HepG2 (cell line): ENCODE results near the gene AFF1. TPM values are rescaled to one million over a fixed set of nuclear protein-coding genes. Genes with fewer than 3 reads are reported as not detected.
A peak's percentile ranks its signal among the peaks of the same experiment; 100 is the strongest.

Source experiments
- AGO2 ChIP-seq: fragments of 200-400 bp; formaldehyde crosslinking; optimal IDR thresholded peaks from 2 replicates; pipeline ENCODE3; 2017; ENCODE audit warnings: mild to moderate bottlenecking, low read depth, low read length, moderate library complexity
- ATF6 ChIP-seq: sonication (generic); formaldehyde crosslinking; conservative IDR thresholded peaks from 2 replicates; pipeline ENCODE4 v1.4.0; 2020; ENCODE audit warnings: missing genetic modification reagents
- BCL3 ChIP-seq: sonication (generic); formaldehyde crosslinking; IDR thresholded peaks from 2 replicates; pipeline ENCODE4 v1.5.1; 2020; ENCODE audit warnings: mild to moderate bottlenecking, missing genetic modification reagents, moderate library complexity
- CHD2 ChIP-seq: IDR thresholded peaks from 2 replicates; pipeline ENCODE4 v1.6.1; 2011; ENCODE audit warnings: low read depth, low read length, improper control_type of control experiment
- E2F1 ChIP-seq: sonication (generic); formaldehyde crosslinking; IDR thresholded peaks from 2 replicates; pipeline ENCODE4 v1.5.0; 2020; ENCODE audit warnings: missing genetic modification reagents
- EP300 ChIP-seq, 3 experiments: sonication (generic) in 1 of 3; formaldehyde crosslinking in 1 of 3; IDR thresholded peaks; 2 replicates each; pipeline versions ENCODE4 v1.5.1 to v1.6.1; 2011 to 2020; ENCODE audit warnings: low read depth in 2 of 3, low read length in 2 of 3, borderline replicate concordance in 1 of 3, improper control_type of control experiment in 1 of 3, mild to moderate bottlenecking in 1 of 3, missing genetic modification reagents in 1 of 3, moderate library complexity in 1 of 3
- GTF2F1 ChIP-seq: fragments of 150-350 bp; IDR thresholded peaks from 2 replicates; pipeline ENCODE4 v1.6.1; 2014; ENCODE audit warnings: low read length
- HMGA1 ChIP-seq: sonication (generic); formaldehyde crosslinking; conservative IDR thresholded peaks from 2 replicates; pipeline ENCODE4 v1.4.0; 2020; ENCODE audit warnings: missing genetic modification reagents
- HOMEZ ChIP-seq: IDR thresholded peaks from 2 replicates; pipeline ENCODE4 v1.6.1; 2016; ENCODE audit warnings: low read depth
- KLF12 ChIP-seq: sonication (generic); formaldehyde crosslinking; IDR thresholded peaks from 2 replicates; pipeline ENCODE4 v1.4.0; 2020; ENCODE audit warnings: missing genetic modification reagents, borderline replicate concordance
- NCOR1 ChIP-seq: fragments of 200-600 bp; sonication (generic); IDR thresholded peaks from 2 replicates; pipeline ENCODE4 v1.7.0; 2017; ENCODE audit warnings: antibody characterized with exemption, low read length, borderline replicate concordance
- SNAPC2 ChIP-seq: sonication (generic); formaldehyde crosslinking; IDR thresholded peaks from 2 replicates; pipeline ENCODE4 v1.8.1; 2022; ENCODE audit warnings: mild to moderate bottlenecking, missing genetic modification reagents
- STAT6 ChIP-seq: sonication (generic); formaldehyde crosslinking; IDR thresholded peaks from 2 replicates; pipeline ENCODE4 v1.4.0; 2020; ENCODE audit warnings: missing genetic modification reagents, mild to moderate bottlenecking, borderline replicate concordance
- ZBTB3 ChIP-seq: sonication (generic); formaldehyde crosslinking; IDR thresholded peaks from 2 replicates; pipeline ENCODE4 v1.4.0; 2020; ENCODE audit warnings: low read depth, mild to moderate bottlenecking, moderate library complexity, missing genetic modification reagents, borderline replicate concordance
- ZBTB7B ChIP-seq: sonication (generic); formaldehyde crosslinking; IDR thresholded peaks from 2 replicates; pipeline ENCODE4 v1.4.0; 2020; ENCODE audit warnings: missing genetic modification reagents
- ZNF230 ChIP-seq: sonication (generic); formaldehyde crosslinking; IDR thresholded peaks from 2 replicates; pipeline ENCODE4 v1.4.0; 2020; ENCODE audit warnings: mild to moderate bottlenecking, missing genetic modification reagents
- ZNF33A ChIP-seq: sonication (generic); formaldehyde crosslinking; IDR thresholded peaks from 2 replicates; pipeline ENCODE4 v1.5.1; 2020; ENCODE audit warnings: missing genetic modification reagents, mild to moderate bottlenecking, moderate library complexity, borderline replicate concordance
- ZNF629 ChIP-seq: sonication (generic); formaldehyde crosslinking; conservative IDR thresholded peaks from 2 replicates; pipeline ENCODE4 v1.5.0; 2020; ENCODE audit warnings: missing genetic modification reagents
- ZNF772 ChIP-seq: sonication (generic); formaldehyde crosslinking; IDR thresholded peaks from 2 replicates; pipeline ENCODE4 v1.5.0; 2020; ENCODE audit warnings: mild to moderate bottlenecking, missing genetic modification reagents
- ZNF878 ChIP-seq: sonication (generic); formaldehyde crosslinking; IDR thresholded peaks from 2 replicates; pipeline ENCODE4 v1.8.1; 2023; ENCODE audit warnings: mild to moderate bottlenecking, missing genetic modification reagents, moderate library complexity
- polyA plus RNA-seq, 8 experiments: library from polyadenylated mRNA; depleted of rRNA in 3 of 8; stranded (reverse) in 7 of 8; unstranded in 1 of 8; fragments of >200 nt; fragmentation: Illumina TruSeq in 4 of 8; extraction: Trizol in 4 of 8; gene quantifications; 2 replicates each; pipeline versions ENCODE4 v1.2.1 to v1.2.3, GENCODE V29; 2011 to 2016; ENCODE audit warnings: low read depth in 4 of 8, missing spikeins in 1 of 8, mixed read lengths in 1 of 8; ENCODE audit not compliant: insufficient read depth in 1 of 8
- total RNA-seq, 5 experiments: library from RNA; depleted of rRNA; stranded (reverse); fragments of >200 nt; fragmentation: Illumina TruSeq; extraction: Trizol; gene quantifications; 2 replicates each; pipeline ENCODE4 v1.2.3, GENCODE V29; 2016; ENCODE audit warnings: low read depth in 1 of 5

The AFF1 gene
- total and polyA plus RNA-seq, 2 of the 13 experiments (the other 11 are each of a cell fraction or from before 2014, with no cell fraction given): 15.5 to 15.9 TPM

- no peak for TF ChIP-seq ATF6 (CRISPR knock-in tag)
- no peak for TF ChIP-seq AGO2
- TF ChIP-seq ZNF629 (CRISPR knock-in tag): peak; percentile 30; the same call in 1 of the 2 replicates
- peak; percentile 80 for TF ChIP-seq ZNF772 (CRISPR knock-in tag)
- 0 out of 2 replicates have a peak, but pooled peaks have one; percentile 43 for TF ChIP-seq ZNF230 (CRISPR knock-in tag)
- TF ChIP-seq SNAPC2 (CRISPR knock-in tag): no peak
- no peak; the same call in 1 of the 2 replicates for TF ChIP-seq ZBTB3 (CRISPR knock-in tag)
- TF ChIP-seq STAT6 (CRISPR knock-in tag): peak; percentile 43; the same call in 1 of the 2 replicates
- TF ChIP-seq KLF12 (CRISPR knock-in tag): no peak
- TF ChIP-seq GTF2F1: no peak
- no peak for TF ChIP-seq CHD2
- no peak for TF ChIP-seq BCL3 (CRISPR knock-in tag)
- peak; percentile 24; the same call in 1 of the 2 replicates for TF ChIP-seq ZNF878 (CRISPR knock-in tag)
- TF ChIP-seq ZBTB7B: peak; percentile 83; the same call in 1 of the 2 replicates
- TF ChIP-seq EP300 (IDR thresholded peaks at IDR 0.05; ENCODE audit: low read depth in 2 of 2, low read length in 2 of 2): peak in 1 of 2 experiments; percentile 84; a peak in 2 of 4 replicates
- peak; percentile 51; the same call in 1 of the 2 replicates for TF ChIP-seq EP300 (CRISPR knock-in tag; IDR thresholded peaks at IDR 0.05; ENCODE audit: borderline replicate concordance)
- TF ChIP-seq HMGA1: no peak
- peak; percentile 62; the same call in 1 of the 2 replicates for TF ChIP-seq NCOR1
- peak; percentile 85; the same call in 1 of the 2 replicates for TF ChIP-seq HOMEZ (CRISPR knock-in tag)
- peak; percentile 36; the same call in 1 of the 2 replicates for TF ChIP-seq E2F1 (CRISPR knock-in tag)
- 0 out of 2 replicates have a peak, but pooled peaks have one; percentile 37 for TF ChIP-seq ZNF33A (CRISPR knock-in tag)
These were observed 38.2 kb downstream of the AFF1 start (continued) for GRCh38 chr4:86972997-86973396.
